ENCODE data around the gene OCSTAMP. TPM values are rescaled to one million over a fixed set of nuclear protein-coding genes. Genes with fewer than 3 reads are reported as not detected.

OCSTAMP gene
- total RNA-seq, 2 donors from 2014 or later = 0.12 TPM; not detected in 1

- no peaks in the 10 kb centered on the region for H3K4me1 Mint-ChIP-seq (ENCODE audit: low read depth)
- ATAC-seq (replicated peaks in 1 of 2) (no peak), DNase-seq (no peak)
- peaks cover 22% of the 10 kb centered on the region for H3K27me3 Mint-ChIP-seq (ENCODE audit: low read depth)
- no peak overlapping the region for H3K27ac Mint-ChIP-seq
- H3K9me3 Mint-ChIP-seq = no peaks in the 10 kb centered on the region
- H3K4me3 Mint-ChIP-seq = no peak overlapping the region
- no peaks in the 10 kb centered on the region for H3K36me3 Mint-ChIP-seq (ENCODE audit: insufficient read depth in 2 of 2)
These were observed 19.5 kb upstream of the OCSTAMP start for GRCh38 chr20:46569961-46570360.

GRCh38 chr20:46568570-46569129 is 18.2 kb upstream of the OCSTAMP start:
- no peak for ATAC-seq (replicated peaks in 1 of 2)
- H3K36me3 Mint-ChIP-seq (ENCODE audit: insufficient read depth in 2 of 2) = no peaks in the 10 kb centered on the region
- H3K27ac Mint-ChIP-seq = no peak overlapping the region
- no peaks in the 10 kb centered on the region for H3K4me1 Mint-ChIP-seq (ENCODE audit: low read depth)
- peaks cover 13% of the 10 kb centered on the region for H3K27me3 Mint-ChIP-seq (ENCODE audit: low read depth)
- H3K4me3 Mint-ChIP-seq = no peak overlapping the region
- H3K9me3 Mint-ChIP-seq = no peaks in the 10 kb centered on the region
- DNase-seq = no peak

GRCh38 chr20:46566125-46566524 is 15.7 kb upstream of the OCSTAMP start:
- DNase-seq (no peak), ATAC-seq (replicated peaks in 1 of 2) (no peak)
- H3K4me3 Mint-ChIP-seq = no peak overlapping the region
- no peak overlapping the region for H3K27ac Mint-ChIP-seq
- no peaks in the 10 kb centered on the region for H3K36me3 Mint-ChIP-seq (ENCODE audit: insufficient read depth in 2 of 2)
- H3K27me3 Mint-ChIP-seq (ENCODE audit: low read depth) = peaks cover 7% of the 10 kb centered on the region
- no peaks in the 10 kb centered on the region for H3K4me1 Mint-ChIP-seq (ENCODE audit: low read depth)
- no peaks in the 10 kb centered on the region for H3K9me3 Mint-ChIP-seq

- no peak for DNase-seq
- no peaks in the 10 kb centered on the region for H3K36me3 Mint-ChIP-seq (ENCODE audit: insufficient read depth in 2 of 2)
- no peaks in the 10 kb centered on the region for H3K9me3 Mint-ChIP-seq
- H3K27ac Mint-ChIP-seq = no peak overlapping the region
- ATAC-seq (replicated peaks in 1 of 2) = no peak
- H3K27me3 Mint-ChIP-seq (ENCODE audit: low read depth) = peaks cover 7% of the 10 kb centered on the region
- no peak overlapping the region for H3K4me3 Mint-ChIP-seq
- H3K4me1 Mint-ChIP-seq (ENCODE audit: low read depth) = peaks cover 8% of the 10 kb centered on the region
These were observed 13.9 kb upstream of the OCSTAMP start for GRCh38 chr20:46564241-46564957.

GRCh38 chr20:46563860-46564221 is 13.4 kb upstream of the OCSTAMP start:
- DNase-seq (no peak), ATAC-seq (replicated peaks in 1 of 2) (no peak)
- H3K4me1 Mint-ChIP-seq (ENCODE audit: low read depth) = peaks cover 10% of the 10 kb centered on the region
- no peak overlapping the region for H3K27ac Mint-ChIP-seq
- H3K36me3 Mint-ChIP-seq (ENCODE audit: insufficient read depth in 2 of 2) = no peaks in the 10 kb centered on the region
- no peak overlapping the region for H3K4me3 Mint-ChIP-seq
- H3K27me3 Mint-ChIP-seq (ENCODE audit: low read depth) = peaks cover 7% of the 10 kb centered on the region
- H3K9me3 Mint-ChIP-seq = no peaks in the 10 kb centered on the region

GRCh38 chr20:46563170-46563859 is 12.9 kb upstream of the OCSTAMP start:
- no peak overlapping the region for H3K4me3 Mint-ChIP-seq
- peaks cover 15% of the 10 kb centered on the region for H3K4me1 Mint-ChIP-seq (ENCODE audit: low read depth)
- H3K27ac Mint-ChIP-seq = no peak overlapping the region
- H3K36me3 Mint-ChIP-seq (ENCODE audit: insufficient read depth in 2 of 2) = no peaks in the 10 kb centered on the region
- ATAC-seq (replicated peaks in 1 of 2) = no peak
- H3K9me3 Mint-ChIP-seq = no peaks in the 10 kb centered on the region
- H3K27me3 Mint-ChIP-seq (ENCODE audit: low read depth) = peaks cover 7% of the 10 kb centered on the region
- DNase-seq = no peak

- DNase-seq = peak; percentile 67 to 68
- no peak overlapping the region for H3K4me3 Mint-ChIP-seq
- peaks cover 23% of the 10 kb centered on the region for H3K4me1 Mint-ChIP-seq (ENCODE audit: low read depth)
- H3K27me3 Mint-ChIP-seq (ENCODE audit: low read depth) = peaks cover 3% of the 10 kb centered on the region
- ATAC-seq (replicated peaks in 1 of 2) = peak; percentile 33 to 50
- no peak overlapping the region for H3K27ac Mint-ChIP-seq
- H3K36me3 Mint-ChIP-seq (ENCODE audit: insufficient read depth in 2 of 2) = no peaks in the 10 kb centered on the region
- H3K9me3 Mint-ChIP-seq = no peaks in the 10 kb centered on the region
These were observed 12.1 kb upstream of the OCSTAMP start for GRCh38 chr20:46562373-46563169.

GRCh38 chr20:46562009-46562372 is 11.5 kb upstream of the OCSTAMP start:
- ATAC-seq (replicated peaks in 1 of 2) (no peak), DNase-seq (no peak)
- Mint-ChIP-seq H3K4me1 (ENCODE audit: low read depth) (peaks cover 28% of the 10 kb centered on the region), H3K4me3 (no peak overlapping the region), H3K36me3 (ENCODE audit: insufficient read depth in 2 of 2) (no peaks in the 10 kb centered on the region), H3K27me3 (ENCODE audit: low read depth) (no peaks in the 10 kb centered on the region), H3K27ac (no peak overlapping the region), H3K9me3 (no peaks in the 10 kb centered on the region)

- Mint-ChIP-seq H3K36me3 (ENCODE audit: insufficient read depth in 2 of 2) (no peaks in the 10 kb centered on the region), H3K4me3 (no peak overlapping the region), H3K27me3 (ENCODE audit: low read depth) (peaks cover 15% of the 10 kb centered on the region), H3K9me3 (no peaks in the 10 kb centered on the region), H3K27ac (no peak overlapping the region), H3K4me1 (ENCODE audit: low read depth) (peaks cover 33% of the 10 kb centered on the region)
- no peak for ATAC-seq (replicated peaks in 1 of 2)
- no peak for DNase-seq
These were observed 9.4 kb upstream of the OCSTAMP start for GRCh38 chr20:46559685-46560440.

GRCh38 chr20:46559001-46559400 is 8.5 kb upstream of the OCSTAMP start:
- no peak overlapping the region for H3K4me3 Mint-ChIP-seq
- H3K36me3 Mint-ChIP-seq (ENCODE audit: insufficient read depth in 2 of 2) = no peaks in the 10 kb centered on the region
- H3K9me3 Mint-ChIP-seq = no peaks in the 10 kb centered on the region
- peaks cover 15% of the 10 kb centered on the region for H3K27me3 Mint-ChIP-seq (ENCODE audit: low read depth)
- no peak overlapping the region for H3K27ac Mint-ChIP-seq
- peaks cover 33% of the 10 kb centered on the region for H3K4me1 Mint-ChIP-seq (ENCODE audit: low read depth)
- DNase-seq (no peak), ATAC-seq (replicated peaks in 1 of 2) (no peak)

- Mint-ChIP-seq H3K4me3 (peak overlapping the region; percentile 12 to 27), H3K4me1 (ENCODE audit: low read depth) (peaks cover 33% of the 10 kb centered on the region), H3K36me3 (ENCODE audit: insufficient read depth in 2 of 2) (no peaks in the 10 kb centered on the region), H3K27ac (peak overlapping the region; percentile 86), H3K9me3 (no peaks in the 10 kb centered on the region), H3K27me3 (ENCODE audit: low read depth) (peaks cover 15% of the 10 kb centered on the region)
- ATAC-seq (replicated peaks in 1 of 2) (peak; percentile 93 to 97), DNase-seq (peak; percentile 62 to 70)
These were observed 8.1 kb upstream of the OCSTAMP start for GRCh38 chr20:46558511-46558959.

- no peaks in the 10 kb centered on the region for H3K36me3 Mint-ChIP-seq (ENCODE audit: insufficient read depth in 2 of 2)
- DNase-seq (no peak), ATAC-seq (replicated peaks in 1 of 2) (no peak)
- no peaks in the 10 kb centered on the region for H3K9me3 Mint-ChIP-seq
- H3K27me3 Mint-ChIP-seq (ENCODE audit: low read depth) = peaks cover 15% of the 10 kb centered on the region
- peaks cover 44% of the 10 kb centered on the region for H3K4me1 Mint-ChIP-seq (ENCODE audit: low read depth)
- H3K27ac Mint-ChIP-seq = peak overlapping the region; percentile 86
- H3K4me3 Mint-ChIP-seq = peak overlapping the region in 1 of 2 donors; percentile 33
These were observed 6.9 kb upstream of the OCSTAMP start for GRCh38 chr20:46557231-46557956.
